CD4-positive, alpha-beta T cell treated with Interleukin-12 subunit alpha and Interleukin-12 subunit beta, for 1 hour (primary cell): ENCODE results near the gene HOXA7.

Source experiments
- DNase-seq: peaks from one replicate; pipeline ENCODE4 v3.0.0-alpha.2; 2020

Gene HOXA7

DNA sequence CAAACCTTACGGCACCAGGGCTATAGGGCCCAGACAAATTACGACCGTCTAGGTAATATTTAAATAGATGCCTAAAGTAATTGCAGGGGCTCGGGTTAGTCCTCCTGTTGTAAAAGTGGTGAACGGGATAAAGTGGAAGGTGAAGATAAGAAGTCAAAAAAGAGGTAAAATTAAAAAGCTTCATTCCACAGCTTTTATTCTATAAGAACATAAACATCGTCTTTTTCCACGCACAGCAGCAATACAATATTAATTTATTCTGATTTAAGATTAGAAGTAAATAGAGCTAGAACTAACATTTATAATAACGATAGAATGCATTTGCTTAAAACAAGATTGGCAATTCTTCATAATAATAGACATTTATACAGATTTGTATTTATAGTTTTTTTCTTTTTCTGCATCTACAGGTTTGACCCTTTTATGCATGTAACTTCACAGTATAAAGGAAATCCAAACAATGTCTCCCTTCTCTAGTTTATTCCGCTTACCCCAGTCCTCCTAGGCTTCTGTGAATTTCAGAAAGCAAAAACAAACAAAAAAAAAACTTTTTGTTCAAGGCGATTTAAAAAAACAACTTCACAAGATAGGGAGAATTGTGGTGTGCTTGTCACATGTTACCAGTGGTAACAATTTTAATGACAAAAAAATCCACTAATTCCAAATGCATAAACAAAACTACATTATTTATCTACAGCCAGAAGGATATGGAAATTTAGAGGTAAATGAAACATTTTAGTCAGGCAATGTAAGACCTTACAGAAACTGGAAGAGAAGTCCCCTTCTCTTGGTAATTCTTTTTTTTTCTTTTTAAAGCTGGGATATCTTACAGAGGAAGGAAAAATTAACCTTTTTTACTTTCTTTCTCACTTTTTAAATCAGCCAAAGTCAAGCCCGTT, 14.2 kb upstream of the HOXA7 start:
- no peak for DNase-seq

DNA sequence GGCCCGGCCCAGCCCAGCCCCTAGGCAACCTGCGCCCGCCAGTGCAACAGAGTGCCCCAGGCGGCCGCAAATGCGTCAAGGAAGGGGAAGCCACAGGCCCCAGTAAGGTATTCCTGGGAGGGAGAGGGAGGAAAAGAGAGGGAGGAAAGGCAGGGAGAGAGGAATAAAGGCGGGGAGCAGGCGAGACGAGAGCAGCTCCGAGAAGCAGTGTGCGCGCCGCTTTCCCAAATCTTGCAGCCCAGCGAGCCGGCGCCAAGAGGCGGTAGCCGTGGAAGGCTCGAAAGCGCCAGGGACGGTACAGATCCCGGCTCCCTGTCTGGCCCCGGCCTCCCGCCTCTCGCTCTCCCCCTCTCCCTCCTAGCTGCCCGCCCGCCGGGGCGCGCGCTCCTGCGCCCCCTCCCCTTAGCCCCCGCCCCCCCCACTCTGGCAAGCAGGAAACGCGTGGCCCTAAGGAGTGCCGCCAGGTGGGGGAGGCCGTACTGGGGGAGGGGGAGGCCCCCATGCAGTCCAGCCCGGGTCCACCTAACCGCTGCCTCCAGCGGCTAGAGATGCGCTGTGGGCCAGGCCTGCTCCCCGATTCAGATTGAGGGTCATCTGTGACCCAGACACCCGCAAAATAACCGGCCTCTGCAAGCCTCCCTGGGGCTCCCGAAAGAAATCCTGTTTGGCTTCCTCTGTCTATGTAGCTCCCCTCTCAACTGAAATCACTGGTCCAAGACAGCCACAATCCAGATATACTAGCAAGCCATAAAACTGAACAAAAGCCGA, 13.4 kb upstream of the HOXA7 start:
- no peak for DNase-seq

DNA sequence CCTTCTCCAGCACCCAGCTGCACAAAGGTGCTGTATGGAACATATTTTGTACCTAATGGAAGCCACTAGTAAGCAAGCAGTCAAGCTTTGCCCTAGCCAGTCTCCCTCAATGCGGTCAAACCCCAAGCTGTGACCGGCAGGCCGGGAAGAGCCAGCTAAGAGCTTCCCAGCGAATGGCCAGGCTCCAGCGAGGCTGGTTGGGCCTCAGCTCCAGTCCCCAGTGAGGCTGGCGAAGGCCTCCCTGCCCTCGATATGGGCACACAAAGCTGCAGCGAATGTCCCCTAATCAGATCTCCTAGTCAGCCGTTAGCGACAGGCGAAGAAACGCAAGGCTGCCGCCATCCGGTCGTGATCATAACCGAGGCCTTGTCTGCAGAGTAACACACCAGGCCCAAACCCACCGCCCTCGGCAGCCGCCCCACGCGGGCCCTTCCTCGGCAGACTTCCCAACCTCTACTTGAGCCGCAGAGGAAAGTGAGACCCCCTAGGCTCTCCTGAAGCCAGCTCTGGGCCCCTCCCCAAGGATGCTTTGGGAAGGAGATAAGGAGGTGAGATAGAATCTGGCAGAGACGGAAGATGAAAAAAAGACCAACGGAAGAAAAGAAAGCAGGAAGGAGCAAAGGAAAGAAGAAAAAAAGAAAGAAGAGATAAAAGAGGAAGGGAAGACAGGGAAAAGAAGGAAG, 11.9 kb upstream of the HOXA7 start:
- no peak for DNase-seq

DNA sequence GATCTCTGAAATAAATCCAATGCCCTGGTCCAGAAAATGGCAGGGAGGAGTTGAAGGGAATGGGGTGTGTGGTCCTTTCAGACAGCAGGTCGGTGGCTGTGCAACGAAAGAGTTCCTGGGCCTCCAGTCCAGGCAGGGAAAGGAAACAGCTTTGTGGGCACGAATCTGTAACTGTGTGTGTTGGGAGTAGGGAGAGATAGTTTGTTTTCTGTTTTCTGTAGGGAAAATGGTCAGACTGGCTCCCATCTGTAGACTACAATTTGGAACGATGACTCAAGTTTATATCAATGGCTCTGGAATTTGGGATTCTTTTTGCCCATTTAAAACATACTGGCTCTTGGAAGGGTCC, 11.4 kb upstream of the HOXA7 start:
- DNase-seq = no peak

DNA sequence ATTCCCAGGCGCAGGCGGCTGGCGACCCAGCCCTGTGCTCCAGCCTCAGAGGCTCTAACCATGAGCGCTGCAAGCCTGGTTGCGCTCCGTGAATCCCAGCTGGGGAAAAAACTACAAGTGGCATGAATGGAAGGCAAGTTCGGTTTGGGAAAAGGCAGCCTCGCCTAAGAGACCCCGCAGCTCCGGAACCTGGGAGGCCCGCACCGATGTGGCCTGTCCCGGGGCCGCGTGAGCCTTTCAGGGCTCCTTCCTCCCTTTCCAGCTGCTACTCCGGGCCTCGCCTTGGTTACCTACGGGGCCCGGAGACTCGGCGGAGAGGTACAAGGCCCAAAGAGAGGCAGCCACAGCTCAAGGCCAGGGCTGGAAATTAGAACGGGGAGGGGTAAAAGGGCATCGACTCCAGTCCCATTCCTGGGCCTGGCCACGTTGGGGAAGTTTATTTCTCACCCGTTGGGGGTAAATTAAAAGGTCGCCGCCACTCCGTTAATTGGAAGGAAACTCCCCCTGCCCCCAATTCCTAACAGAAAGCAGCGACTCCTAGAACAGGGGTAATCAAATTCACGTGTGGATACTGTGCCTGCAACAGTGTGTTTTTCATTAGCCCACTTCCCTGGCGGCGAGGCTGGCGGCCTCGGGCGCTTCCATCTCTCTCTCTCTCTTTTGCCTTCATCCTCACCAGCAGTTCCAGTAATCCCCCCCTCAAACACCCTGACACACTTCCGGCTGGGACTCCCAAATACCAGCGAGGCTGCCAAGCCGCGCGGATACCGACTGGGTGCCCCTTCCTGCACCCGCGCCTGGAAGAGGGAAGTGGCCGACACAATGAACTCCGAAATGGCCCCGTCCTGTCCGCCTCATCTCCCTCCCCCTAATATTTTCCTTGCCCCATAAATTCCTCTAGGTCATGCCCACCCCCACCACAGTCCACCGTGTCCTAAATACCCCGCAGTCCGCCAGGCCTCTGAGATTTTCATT, 10.3 kb upstream of the HOXA7 start:
- DNase-seq = no peak

DNA sequence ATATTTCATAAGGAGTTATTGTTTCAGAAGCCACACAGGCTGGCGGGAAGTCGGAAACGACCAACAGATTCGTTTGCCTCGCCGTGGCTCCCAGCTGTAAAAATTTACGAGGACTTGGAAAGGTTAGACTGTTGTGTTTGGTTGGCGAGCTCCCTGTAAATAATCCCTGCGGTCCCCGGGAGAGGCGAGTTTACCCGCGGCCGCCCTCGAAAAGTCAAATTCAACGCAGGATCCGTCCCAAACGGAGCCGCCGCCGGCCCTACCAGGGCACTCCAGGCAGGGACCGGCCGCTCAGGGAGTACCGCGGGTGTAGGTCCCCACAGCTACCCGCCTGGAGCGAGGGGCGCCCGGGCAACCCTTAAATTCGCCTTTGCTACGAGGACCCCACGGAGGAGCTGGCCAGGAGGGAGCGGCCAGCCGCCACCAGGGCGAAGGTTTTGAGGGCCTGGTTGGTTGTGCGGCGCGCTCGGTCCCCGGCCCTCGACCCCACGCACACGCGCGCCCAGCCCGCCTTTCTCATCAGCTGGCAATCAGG, 9.6 kb upstream of the HOXA7 start:
- no peak for DNase-seq

DNA sequence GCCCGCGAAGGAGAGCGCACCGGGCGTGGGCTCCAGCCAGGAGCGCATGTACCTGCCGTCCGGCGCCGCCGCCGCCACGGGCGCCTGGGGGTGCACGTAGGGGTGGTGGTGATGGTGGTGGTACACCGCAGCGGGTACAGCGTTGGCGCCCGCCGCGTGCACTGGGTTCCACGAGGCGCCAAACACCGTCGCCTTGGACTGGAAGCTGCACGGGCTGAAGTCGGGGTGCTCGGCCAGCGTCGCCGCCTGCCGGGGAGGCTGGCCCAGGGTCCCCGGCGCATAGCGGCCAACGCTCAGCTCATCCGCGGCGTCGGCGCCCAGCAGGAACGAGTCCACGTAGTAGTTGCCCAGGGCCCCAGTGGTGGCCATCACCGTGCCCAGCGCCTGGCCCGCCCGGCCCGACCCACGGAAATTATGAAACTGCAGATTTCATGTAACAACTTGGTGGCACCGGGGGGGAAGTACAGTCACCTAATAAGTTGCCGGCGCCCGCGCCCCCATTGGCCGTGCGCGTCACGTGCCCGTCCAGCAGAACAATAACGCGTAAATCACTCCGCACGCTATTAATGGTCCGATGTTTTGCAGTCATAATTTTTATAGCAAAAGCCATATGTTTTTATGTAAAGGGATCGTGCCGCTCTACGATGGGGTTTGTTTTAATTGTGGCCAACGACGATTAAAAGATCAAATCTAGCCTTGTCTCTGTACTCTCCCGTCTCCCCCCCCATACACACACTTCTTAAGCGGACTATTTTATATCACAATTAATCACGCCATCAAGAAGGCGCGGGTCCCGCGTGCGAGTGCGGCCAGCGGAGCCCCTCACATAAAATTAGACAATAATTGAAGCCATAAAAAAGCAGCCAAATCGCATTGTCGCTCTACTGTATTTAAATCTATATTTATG, 8.9 kb upstream of the HOXA7 start, which contains the start of gene HOXA9:
HOXA9 (minus strand) TSS at position 449 of the 907 bp plus-strand sequence; CDS start at position 369, 80 bp downstream.
- DNase-seq = peak; percentile 35

DNA sequence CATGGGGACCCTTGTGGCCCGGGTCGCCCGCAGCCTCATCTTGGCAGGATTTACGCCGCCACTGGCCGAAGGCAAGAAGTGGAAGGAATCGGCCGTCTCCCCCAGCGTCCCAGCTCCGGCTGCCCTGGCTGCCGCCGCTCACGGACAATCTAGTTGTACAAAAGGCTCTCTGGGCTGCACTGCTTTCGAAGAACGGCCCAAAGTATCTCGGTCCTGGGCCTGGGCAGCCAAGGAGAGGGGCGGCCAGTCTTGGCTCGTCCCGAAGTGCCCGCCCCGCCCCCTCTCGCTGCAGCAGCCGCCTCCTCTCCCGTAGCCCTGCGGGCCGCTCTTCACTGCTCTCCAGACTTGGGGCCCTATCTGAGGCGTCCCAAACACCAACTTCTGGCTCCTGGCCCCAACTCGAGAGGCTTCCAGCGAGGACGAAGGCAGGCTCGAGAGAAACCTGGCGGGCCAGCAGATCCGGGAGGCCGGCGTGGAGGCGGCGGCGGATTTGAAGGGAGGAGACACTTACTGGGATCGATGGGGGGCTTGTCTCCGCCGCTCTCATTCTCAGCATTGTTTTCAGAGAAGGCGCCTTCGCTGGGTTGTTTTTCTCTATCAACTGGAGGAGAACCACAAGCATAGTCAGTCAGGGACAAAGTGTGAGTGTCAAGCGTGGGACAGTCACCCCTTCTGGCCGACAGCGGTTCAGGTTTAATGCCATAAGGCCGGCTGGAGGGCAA, 8.1 kb upstream of the HOXA7 start:
- DNase-seq = no peak

DNA sequence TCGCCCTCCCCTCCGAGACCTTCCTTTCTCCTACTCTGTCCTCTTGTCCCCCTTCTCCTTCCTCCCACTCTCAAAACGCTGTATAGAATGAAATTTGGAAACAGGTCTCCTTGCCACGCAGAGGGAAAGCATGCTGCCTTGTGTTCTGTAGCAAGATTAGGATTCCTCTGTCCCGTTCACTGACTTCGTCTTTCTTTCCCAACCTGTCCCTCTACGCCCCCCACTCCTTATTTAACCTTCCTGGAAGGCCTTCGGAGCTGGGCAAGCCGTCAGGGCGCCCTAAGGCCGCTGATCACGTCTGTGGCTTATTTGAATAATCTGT, 7.5 kb upstream of the HOXA7 start:
- DNase-seq = no peak

DNA sequence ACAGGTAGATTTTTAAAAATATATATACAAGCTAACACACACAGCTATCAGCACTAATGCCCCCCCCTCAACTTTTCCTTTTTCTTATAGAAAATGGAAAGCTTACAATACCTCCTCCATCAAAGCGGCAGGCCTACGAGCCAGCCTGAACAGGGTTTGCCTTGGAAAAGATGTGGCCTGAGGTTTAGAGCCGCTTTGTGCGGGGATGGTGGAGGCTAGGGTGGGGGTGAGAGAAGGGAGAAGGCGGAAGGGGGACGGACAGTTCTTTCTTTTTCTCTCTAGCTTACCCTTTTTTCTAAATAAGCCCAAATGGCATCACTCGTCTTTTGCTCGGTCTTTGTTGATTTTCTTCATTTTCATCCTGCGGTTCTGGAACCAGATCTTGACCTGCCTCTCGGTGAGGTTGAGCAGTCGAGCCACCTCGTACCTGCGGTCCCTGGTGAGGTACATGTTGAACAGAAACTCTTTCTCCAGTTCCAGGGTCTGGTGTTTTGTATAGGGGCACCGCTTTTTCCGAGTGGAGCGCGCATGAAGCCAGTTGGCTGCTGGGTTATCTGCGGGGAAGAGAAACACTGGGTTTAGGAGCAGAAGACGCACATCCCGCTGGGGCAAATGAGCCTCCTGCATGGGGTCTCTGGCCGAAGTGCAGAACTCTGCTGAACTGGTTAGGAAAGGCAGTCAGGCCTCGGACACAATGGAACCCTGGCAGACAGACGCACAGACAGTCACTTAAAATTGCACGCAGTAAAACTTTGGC, 7.0 kb upstream of the HOXA7 start:
- no peak for DNase-seq

DNA sequence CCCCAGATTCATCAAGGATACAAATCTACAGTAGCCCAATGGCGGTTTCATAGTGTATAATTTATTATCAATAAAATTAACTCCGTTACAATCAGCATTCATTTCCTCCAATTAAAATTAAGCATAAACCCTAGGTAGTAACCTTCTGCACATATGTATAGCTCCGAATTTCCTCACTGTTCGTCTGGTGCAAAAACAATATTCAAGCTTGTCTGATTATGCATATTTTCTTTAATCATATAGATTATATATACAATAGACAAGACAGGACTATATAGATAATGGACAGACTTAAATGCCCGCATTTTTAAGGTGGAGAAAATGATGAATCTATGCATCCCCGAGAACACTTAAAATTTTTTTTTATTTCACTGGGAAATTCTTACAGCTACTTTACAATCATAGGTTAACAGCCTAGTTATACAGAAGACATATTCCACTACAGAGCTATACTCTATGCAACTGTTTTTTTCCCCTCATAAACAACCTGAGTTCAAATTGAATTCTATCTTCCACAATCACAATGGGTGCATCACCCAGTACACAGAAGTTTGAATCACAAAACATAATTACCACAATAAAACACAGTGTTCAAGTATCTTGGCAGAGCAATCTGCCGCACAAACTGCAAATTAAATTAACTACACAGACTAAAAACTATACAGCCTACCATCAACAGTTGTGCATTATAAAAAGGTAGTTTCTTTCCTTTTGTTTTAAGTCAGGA, 6.2 kb upstream of the HOXA7 start:
- DNase-seq = no peak

DNA sequence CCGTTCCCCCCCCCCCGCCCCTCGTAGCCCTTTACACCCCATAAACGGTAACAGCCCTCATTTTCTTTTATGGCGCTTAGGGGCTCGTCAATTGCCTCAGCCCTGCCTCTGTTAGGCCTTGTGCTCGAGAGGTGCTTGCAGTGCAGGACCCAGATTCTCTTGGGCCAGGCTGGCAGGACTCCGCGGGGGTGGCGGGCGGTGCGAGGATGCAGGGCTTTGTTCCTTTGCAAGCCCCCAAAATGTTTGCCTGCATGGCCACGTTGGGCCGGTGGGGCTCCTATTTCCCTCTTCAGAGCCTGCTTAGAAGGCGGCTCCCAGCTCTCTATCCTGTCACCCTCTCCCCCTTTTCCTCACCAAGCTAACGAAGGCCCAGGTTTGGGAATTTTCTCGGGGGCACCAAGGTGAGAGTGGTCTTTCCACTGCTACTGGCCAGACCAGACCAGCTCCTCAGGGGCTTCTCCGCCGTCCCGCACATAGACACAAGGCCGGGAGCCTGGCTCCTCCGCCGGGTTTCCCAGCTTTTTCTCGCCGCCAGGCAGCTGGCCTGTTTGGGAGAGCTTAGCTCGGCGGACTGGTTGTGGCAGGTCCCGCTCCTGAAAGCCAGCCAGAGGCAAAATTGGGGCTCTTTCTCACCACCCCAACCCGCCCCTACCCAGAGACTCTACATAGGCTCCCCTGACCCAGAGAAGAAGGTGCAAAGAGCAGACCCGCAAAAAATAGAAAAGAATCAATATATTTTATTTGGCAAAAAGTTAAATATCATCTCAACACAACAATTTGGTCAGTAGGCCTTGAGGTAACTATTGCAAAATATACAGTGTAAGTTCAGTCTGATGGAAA, 5.5 kb upstream of the HOXA7 start:
- no peak for DNase-seq

DNA sequence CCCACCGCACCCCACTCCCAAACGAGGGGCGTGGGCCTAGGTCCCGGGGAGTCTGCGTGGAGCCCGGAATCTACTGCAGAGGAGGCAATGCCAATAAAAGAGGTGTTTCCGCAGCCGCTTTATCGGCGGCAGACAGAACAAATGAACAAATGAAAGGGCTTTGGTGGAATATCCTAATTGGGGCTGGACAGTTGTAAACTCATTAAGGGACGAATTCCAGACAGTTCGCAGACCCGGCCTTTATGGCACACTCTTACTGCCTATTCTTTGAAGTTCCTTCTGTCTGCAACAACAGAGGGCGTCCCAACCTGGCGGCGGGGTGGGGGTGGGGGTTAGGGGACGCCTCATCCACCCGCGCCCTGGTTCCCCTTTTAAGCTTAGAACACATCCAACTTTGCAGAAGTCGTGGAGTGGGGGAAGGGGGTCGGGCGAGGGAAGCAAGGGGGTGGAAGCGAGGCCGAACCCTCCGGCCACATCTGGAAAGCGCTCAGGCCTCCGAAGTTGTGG, 4.8 kb upstream of the HOXA7 start:
- DNase-seq = no peak

DNA sequence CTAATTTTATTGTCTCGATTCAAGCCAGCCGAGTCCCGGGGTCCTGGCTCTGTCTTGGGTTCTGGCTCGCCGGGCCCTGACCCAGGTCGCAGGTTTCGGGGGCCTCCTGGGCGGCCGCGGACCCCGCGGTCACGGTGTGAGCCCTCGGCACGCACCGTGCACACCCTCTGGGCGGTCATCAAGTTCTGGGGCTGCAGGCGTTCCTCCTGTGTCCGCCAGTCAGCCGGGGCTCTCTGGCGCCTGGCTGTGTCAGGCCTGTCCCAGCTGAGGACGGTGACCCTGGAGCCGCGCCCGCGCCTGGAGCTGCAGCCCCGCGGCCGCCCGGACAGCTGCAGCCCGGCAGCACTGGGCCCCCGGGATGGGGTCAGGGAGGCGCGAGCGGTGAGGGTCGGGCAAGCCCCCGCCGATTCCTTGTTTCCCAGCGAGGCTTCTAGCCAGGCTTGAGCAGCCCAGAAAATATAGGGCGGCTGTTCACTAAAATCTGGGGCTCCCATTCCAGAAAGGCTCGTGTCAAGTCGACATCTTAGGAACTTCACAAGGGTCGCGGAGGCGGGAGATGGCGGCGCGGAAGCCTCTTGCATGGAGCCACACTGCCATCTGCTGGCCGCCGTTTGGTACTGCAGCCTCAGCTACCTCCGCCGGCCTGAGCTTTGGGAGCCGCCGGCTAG, 4.2 kb upstream of the HOXA7 start:
- peak; percentile 87 for DNase-seq

DNA sequence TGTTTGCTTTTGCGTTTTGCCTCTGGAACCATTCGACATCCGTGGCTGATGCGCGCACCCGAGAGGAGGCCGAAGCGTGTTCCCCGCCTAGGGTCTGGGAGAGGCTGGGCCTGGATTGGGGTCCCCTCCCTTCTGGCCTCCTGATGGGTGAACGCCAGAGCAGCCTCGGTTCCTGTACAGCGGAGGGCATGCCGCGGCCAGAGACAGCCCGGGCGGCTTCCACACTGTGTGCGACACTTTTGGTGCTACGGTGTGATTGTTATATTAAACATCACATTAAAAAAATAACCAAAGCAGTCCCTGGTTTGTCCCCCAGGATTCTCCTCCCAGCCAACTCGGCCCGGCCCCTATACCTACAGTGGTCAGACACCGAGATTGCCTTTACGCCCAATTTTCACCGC, 3.7 kb upstream of the HOXA7 start:
- no peak for DNase-seq

DNA sequence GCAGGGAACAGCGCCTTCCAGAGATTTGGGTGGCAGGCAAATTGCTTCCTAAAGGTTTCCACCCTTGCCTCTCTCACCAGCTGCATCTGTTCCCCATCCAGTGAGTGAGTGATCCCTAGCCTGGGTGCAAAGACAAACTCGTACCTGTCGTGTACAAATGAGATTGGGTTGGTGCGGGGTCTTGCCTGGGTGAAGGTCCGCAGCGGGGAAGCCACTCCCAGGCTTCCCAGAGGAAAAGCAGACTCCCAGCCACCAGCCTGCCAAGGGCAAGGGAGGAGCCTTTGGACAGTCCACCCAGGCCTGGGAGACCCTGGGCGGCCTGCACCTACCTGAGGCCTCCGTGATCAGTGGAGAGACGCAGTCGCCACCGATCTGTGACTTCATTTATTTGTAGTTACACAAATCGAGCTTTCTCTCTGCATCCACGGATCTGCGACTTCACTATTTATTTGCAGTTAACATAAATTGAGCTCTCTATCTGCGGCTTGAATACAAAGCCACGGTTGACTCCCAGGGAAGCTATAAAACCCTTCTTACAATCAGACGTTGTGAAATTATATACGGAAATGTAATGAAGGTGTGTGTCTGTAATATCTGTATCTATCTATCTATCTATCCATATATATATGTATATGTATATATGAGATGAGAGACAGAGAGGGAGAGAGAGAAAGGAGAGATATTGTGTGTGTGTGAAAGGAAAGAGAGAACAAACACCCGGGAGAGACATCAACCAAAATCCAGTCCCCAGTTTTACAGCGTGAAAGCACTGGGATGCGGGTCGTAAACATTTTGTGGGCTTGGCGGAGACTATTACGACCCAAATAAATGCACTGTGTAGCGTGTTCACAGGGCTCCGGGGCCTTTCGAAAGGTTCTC, 3.0 kb upstream of the HOXA7 start:
- DNase-seq = no peak
